Embryonic facial prominence (tissue), 1 donor: ENCODE measurements around the gene KRTAP10-9.
"Not testable (repeated sequence)": the region's sequence is repeated elsewhere in the genome, so short reads cannot be mapped to it uniquely, and the experiment has no call there.

Source experiments
- DNase-seq: peaks from one replicate; pipeline ENCODE4 v3.0.0-alpha.2; 2016; ENCODE audit errors: extremely low spot score

The KRTAP10-9 gene

GRCh38 chr21:44614961-44615391, 11.9 kb upstream of the KRTAP10-9 start:
- DNase-seq = no peak

- no peak for DNase-seq
These were observed 11.4 kb upstream of the KRTAP10-9 start for GRCh38 chr21:44615466-44615865.

GRCh38 chr21:44615911-44616590, 10.8 kb upstream of the KRTAP10-9 start:
- no peak for DNase-seq

- no peak for DNase-seq
These were observed 10.3 kb upstream of the KRTAP10-9 start for GRCh38 chr21:44616591-44616926.

GRCh38 chr21:44617071-44617501, 9.8 kb upstream of the KRTAP10-9 start:
- DNase-seq = no peak

GRCh38 chr21:44618504-44618903, 8.4 kb upstream of the KRTAP10-9 start:
- no peak for DNase-seq

GRCh38 chr21:44618909-44619308, 8.0 kb upstream of the KRTAP10-9 start:
- no peak for DNase-seq

GRCh38 chr21:44619886-44620285, 7.0 kb upstream of the KRTAP10-9 start:
- DNase-seq = no peak

- no peak for DNase-seq
These were observed 3.3 kb upstream of the KRTAP10-9 start for GRCh38 chr21:44623575-44623974.

- DNase-seq = no peak
These were observed 1.1 kb upstream of the KRTAP10-9 start for GRCh38 chr21:44625756-44626155.

GRCh38 chr21:44626262-44626661, 631 bp upstream of the KRTAP10-9 start:
- no peak for DNase-seq

GRCh38 chr21:44627181-44627822, 409 bp downstream of the KRTAP10-9 start:
- DNase-seq = not testable (repeated sequence)

GRCh38 chr21:44627831-44628233, 939 bp downstream of the KRTAP10-9 start:
- not testable (repeated sequence) for DNase-seq

- no peak for DNase-seq
These were observed 2.0 kb downstream of the KRTAP10-9 start for GRCh38 chr21:44628707-44629391.

GRCh38 chr21:44630440-44630839, 3.5 kb downstream of the KRTAP10-9 start:
- DNase-seq = no peak

- DNase-seq = no peak
These were observed 5.2 kb downstream of the KRTAP10-9 start for GRCh38 chr21:44632067-44632466.

- DNase-seq = no peak
These were observed 9.5 kb downstream of the KRTAP10-9 start for GRCh38 chr21:44636209-44637017.

GRCh38 chr21:44637018-44637850, 10.3 kb downstream of the KRTAP10-9 start, which contains the start of gene KRTAP10-10:
KRTAP10-10 (plus strand) TSS chr21:44637356; CDS start chr21:44637418, 62 bp downstream.
- no peak for DNase-seq

GRCh38 chr21:44637851-44638348, 11.0 kb downstream of the KRTAP10-9 start:
- DNase-seq = not testable (repeated sequence)

- not testable (repeated sequence) for DNase-seq
These were observed 11.8 kb downstream of the KRTAP10-9 start for GRCh38 chr21:44638506-44639330.
